IPS DF 4.7 (cell line): ENCODE measurements around the gene ZMYND19.
"Not testable (repeated sequence)": the region's sequence is repeated elsewhere in the genome, so short reads cannot be mapped to it uniquely, and the experiment has no call there.

Source experiments
- DNase-seq: peaks from one replicate; pipeline ENCODE4 v3.0.0-alpha.2; 2013; ENCODE audit warnings: low spot score; ENCODE audit errors: extremely low read depth

The ZMYND19 gene

DNA sequence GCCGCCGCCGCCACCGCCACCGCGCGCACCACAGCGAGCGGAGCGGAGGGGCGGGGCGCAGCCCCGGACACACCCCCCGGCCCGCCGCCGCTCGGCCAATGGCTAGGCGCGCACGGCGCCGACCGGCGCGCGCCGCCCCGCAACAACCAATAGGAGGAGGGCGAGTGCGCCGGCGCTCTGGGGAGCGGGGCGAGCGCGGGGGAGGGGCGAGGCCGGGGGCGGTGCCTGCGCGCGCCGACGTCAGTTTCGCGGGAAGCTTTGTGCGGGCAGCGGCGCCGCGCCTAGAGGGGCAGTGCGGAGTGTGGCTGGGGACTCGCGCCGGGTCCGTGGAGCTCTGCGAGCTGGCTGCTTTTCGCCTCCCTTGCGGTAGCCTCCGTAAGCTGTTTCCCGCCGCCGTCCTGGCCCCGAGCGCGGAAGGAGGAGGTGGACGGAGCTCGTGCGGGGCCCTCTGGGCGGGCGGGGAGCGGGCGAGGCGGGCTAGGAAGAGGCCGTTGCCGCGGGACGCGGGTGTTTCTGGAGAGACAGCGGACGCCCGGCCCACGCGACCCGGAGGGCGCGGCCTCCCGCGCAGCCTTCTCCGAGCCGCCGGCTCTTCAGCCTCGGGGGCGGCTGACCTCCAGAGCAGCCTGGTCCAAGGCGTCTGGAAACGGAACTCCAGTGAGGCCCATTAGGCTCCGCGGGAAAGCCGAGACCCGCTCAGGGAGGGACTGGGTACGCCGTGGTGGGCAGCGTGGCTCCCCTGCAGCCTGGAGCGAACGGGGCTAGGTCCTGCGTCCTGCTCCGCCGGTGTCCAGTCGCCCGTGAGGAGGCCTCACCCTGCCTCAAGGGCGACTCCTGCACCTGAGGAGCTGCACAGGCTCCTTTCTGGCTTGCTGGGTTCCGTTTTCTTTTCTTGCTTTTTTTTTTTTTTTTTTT lies at the start of gene ZMYND19:
TSS of gene ZMYND19 (minus strand) at position 44 of the 915 bp plus-strand sequence. CDS start 249 bp downstream, outside the sequence.
- no peak for DNase-seq

DNA sequence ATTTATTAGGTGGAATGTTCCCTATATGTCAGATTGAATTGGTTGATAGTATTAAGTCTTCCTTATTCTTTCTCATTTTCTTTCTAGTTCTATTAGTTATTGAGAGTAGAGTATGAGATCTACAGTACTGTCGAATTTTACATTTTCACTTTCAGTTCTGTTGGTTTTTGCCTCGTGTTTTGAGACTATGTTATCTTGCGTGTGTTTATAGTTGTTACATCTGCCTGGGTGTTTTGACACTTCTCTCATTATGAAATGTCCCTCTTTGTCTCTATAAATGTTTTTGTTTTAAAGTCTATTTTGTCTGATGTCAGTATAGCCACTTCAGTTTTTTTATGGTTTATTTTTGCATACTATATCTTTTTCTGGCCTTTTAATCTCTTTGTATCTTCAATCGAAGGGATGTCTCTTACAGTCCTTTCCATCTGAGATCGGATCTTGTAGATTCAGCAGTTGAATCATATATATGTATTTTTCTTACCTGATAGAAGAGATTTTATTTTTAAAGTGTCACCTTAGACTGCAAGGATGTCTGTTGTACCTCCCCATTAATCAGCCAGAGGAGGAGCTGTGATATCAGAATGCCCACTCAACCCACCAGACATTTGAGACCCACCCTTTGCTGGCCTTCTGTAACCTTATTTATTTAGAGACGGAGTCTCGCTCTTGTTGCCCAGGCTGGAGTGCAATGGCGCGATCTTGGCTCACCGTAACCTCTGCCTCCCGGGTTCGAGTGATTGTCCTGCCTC lies 49.2 kb upstream of the ZMYND19 start:
- no peak for DNase-seq

DNA sequence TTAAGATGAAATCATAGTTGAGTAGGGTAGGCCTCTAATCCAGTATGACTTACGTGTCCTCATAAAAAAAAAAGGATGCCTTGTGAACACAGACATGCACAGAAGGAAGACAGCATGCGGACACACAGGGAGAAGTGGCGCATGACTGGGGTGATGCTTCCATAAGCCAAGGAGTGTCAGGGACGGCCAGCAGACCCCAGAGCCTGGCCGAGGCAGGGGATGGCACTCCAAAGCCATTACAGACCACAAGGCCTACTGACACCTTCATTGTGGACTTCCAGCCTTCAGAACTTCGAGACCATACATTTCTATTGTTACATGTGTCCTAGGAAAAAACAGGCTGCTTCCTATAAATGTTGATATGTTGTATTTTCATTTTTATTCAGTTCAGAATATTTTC lies 48.4 kb upstream of the ZMYND19 start:
- no peak for DNase-seq

DNA sequence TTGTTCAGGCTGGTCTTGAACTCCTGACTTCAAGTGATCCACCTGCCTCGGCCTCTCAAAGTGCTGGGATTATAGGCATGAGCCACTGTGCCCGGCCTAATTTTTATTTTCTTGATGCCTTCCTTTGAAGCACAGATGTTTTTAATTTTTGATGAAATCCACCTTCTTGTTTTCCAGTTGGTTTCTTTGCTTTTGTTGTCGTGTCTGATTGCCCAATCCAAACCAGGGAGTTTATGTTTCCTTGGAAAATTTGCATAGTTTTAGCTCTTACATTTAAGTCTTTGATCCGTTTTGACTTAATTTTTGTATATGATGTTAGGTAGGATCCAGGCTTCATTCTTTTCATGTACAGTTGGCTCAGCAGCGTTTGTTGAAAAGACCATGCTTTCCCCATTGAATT lies 43.7 kb upstream of the ZMYND19 start:
- no peak for DNase-seq

DNA sequence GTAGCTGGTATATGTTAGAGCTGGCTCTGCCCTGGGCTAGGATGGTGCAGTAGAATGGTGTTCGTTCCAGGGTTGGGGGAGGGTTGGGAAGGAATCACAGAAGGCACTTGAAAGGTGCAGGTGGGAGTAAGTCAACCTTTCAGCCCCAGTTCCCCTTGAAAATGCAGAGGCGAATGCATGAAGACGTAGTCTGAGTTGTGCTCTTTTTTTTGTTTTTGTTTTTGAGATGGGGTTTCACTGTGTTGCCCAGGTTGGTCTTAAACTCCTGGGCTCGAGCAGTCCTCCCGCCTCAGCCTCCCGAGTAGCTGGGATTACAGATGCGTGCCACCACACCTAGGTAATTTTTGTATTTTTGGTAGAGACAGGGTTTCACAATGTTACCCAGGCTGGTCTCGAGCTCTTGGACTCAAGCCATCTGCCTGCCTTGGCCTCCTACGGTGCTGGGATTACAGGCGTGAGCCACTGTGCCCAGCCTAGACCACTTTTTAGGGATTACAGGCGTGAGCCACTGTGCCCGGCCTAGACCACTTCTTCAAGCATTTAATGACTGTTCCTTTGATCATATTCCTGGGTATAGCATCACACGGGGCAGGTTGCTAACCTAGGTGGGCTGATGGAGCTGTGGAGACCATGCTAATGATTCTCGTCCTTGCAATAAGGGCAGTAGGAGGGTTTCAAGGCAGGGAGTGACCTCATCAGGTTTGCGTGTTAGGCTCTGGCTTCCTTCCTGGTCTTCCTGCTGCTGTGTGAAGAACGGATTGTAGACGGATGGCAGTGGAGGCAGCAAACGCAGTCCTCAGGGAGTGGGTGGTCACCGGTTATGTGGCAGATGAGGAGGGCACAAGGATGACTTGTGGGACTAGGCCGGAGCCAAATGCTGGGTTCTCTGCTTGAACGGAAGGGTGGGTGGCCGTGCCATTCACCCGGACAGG lies 42.2 kb upstream of the ZMYND19 start:
- DNase-seq = no peak

DNA sequence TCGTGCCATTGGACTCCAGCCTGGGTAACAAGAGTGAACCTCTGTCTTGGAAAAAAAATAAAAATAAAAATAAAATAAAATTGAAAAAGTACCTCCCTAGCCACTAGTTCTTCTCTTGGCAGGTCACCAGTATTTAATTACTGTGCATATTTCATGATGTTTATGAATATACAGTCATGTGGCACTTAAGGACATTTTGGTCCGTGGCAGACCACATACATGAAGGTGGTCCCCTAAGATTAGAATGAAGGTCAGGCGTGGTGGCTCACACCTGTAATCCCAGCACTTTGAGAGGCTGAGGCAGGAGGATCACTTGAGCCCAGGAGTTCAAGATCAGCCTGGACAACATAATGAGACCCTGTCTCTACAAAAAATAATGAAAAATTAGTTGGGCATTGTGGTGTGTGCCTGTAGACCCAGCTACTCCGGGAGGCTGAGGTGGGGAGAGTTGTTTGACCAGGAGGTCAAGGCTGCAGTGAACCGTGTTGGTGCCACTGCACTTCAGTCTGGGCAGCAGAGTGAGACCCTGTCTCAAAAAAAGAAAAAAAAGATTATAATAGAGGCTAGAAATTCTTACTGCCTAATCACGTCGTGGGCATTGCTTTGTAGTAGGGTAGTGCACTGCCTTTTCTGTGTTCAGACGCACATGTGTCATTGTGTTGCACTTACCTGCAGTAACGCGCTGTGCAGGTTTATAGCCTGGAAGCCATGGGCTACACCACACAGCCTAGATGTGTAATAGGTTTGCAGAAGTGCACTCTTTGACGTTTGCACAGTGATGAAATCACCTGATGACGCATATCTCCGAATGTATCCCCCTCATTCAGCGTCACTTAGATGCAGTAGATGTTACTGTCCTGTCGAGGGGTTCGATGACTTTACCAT lies 41.3 kb upstream of the ZMYND19 start:
- DNase-seq = no peak

DNA sequence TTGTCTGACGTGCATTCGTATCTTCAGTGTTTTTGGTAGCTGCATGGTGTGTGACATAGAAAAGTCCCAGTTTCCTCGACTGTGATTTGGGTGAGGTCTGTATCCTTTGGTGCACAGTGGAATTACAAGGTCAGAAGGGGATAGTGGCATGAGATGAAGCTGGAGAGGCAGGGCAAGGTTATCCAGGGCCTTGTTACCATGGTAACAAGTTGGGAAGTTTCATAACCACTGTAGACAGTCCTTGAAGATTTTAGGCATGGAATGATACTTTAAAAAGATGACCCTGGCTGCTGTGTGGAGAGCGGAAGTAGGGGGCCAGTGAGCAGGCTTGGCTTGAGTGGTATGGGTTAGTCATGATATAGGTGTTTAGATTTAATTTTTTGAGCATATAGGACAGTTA lies 40.4 kb upstream of the ZMYND19 start:
- DNase-seq = no peak

DNA sequence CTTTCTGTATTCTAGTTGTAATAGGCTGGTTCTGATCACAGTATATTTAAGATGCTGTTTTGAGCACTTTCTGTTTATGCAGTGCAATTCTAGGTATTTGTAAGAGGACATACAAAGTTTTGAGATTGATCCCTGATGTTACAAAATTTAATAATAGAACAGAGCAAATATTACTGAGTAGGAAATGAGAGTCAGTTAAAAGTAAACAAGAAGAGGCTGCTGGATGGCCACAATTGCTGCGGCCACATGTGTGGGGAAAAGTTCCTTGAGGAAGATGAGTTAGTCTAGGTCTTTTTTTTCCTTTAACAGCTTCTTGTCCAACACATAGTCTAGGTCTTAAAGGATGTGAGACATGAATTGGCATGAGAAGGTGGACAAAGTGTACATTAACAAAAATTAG lies 39.8 kb upstream of the ZMYND19 start:
- no peak for DNase-seq

DNA sequence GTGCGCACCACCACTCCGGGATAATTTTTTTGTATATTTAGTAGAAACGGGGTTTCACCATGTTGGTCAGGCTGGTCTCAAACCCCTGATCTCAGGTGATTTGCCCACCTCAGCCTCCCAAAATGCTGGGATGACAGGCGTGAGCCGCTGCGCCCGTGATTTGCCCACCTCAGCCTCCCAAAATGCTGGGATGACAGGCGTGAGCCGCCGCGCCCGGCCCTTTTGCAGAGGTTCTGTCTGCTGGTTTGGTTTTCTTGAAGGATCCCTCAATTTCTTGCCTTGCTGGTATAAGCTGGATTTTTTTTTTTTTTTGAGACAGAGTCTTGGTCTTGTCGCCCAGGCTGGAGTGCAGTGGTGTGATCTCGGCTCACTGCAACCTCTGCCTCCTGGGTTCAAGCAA lies 37.1 kb upstream of the ZMYND19 start:
- not testable (repeated sequence) for DNase-seq

DNA sequence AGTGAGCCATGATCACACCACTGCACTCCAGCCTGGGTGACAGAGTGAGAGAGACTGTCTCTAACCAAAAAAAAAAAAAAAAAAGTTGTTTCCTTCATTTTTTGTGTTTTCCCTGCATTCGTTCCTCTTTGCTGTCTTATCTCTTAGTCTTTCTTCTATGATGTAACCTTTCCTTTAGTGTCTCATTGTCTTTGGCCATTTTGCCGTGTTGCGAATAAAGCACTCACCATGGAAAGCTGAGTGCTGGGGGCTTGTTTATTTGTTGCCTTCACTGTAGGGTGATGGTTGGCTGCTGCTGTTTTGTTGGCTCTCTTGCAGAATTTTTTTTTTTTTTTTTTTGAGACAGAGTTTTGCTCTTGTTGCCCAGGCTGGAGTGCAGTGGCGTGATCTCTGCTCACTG lies 36.2 kb upstream of the ZMYND19 start:
- DNase-seq = no peak

DNA sequence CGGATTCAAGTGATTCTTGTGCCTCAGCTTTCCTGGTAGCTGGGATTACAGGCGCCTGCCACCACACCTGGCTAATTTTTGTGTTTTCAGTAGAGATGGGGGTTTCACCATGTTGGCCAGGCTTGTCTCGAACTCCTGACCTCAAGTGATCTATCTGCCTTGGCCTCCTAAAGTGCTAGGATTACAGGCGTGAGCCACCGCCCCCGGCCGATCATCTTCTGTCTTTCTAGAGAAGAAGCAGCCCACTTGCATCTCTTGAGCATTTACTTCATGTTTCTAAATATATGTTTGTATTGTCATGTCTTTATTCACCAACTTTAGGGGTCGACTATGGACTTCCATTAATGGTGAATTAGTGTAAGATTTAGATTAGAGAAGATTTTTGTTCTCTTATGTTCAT lies 31.9 kb upstream of the ZMYND19 start:
- DNase-seq = not testable (repeated sequence)

DNA sequence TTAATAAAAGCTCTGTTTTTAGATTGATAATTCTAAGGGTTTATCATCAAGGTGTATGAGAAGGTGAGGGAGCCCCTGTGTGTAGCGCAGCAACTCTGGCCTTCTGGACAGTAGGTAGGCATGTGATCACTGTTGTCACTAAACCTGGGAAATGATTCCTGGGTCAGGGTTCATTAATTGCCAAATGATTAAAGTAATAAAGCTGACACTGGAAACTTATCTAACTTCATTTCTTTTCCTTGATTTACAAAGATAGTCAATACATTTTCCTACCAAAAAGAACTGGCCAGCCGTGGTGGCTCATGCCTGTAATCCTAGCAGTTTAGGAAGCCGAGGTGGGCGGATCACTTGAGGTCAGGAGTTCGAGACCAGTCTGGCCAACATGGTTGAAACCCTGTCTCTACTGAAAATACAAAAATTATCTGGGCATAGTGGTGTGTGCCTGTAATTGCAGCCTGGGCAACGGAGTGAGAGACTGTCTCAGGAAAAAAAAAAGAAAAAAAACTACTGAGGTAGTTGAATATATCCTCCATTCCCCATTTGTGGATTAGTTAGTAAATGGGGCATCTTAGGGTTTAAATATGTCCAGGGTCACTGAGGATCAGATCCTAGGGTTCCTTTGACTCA lies 30.9 kb upstream of the ZMYND19 start:
- no peak for DNase-seq

DNA sequence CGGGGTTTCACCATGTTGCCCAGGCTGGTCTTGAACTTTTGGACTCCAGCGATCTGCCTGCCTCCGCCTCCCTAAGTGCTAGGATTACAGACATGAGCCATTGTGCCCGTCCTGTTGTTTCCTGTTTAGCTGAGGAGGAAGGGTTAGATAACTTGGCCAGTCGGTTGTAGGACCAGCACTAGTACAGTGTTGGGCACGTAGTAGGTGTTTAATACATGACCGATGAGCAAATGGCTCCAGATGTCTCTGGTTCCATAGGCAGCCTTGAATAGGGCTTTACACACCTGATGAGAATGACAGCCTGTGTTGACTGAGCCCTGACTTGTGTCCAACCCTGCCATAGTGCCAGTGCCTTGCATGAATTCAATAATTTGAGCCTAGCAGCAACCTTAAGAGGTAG lies 30.3 kb upstream of the ZMYND19 start:
- DNase-seq = no peak

DNA sequence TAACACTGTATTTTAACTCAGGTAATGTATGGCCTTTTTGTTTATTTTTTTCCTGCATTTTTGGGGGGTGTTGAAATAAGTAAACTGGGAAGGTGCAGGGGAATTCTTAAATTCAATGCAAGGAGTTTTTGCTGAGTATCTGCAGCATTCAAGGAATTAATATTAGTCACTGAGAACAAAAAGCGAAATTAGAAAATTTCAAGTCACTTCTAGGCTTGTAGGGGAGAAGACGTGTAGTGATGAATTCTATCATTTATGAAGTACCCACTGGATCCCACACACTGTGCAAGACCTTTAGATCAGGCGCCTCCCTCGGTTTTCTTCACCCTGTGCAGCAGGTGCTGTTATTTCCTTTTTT lies 29.7 kb upstream of the ZMYND19 start:
- DNase-seq = no peak

DNA sequence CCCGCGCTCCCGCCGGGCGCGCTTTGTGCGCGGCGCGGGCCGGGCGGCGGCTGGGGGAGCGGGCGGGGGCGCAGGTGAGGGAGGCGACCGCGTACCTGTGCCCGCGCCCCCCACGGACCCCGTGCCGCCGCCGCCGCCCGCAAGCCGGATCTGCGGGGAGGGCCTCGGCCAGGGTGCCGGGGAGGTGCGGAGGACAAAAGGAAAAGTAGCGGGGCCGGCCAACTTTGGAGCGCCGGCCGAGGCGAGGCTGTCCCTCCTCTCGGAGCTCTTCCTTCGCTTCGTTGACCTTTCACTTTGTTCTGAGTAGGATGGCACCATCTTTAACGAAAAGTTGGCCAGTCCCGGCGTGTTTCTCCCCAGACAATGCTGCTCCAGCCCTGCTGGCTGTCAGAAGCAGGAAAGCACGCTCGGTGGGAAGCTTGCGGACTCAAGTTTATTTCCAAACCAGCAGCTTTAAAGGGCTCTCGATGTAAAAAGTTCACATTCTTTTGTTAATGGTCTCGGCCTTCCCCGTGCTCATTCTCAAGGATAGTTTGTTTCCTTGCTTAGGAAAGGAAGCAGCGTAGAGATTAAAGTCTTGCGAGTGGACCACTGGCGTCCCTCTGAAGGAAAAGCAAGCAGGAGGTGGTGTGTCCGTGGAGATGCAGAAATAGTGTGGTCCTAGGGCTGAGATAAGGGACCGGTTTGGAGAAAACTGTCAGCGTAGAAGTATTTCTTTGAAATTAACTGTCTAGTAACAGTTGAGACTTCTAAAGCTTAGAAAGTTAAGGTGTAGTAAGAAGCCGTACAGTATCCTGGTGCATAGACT lies 29.1 kb upstream of the ZMYND19 start:
- no peak for DNase-seq

DNA sequence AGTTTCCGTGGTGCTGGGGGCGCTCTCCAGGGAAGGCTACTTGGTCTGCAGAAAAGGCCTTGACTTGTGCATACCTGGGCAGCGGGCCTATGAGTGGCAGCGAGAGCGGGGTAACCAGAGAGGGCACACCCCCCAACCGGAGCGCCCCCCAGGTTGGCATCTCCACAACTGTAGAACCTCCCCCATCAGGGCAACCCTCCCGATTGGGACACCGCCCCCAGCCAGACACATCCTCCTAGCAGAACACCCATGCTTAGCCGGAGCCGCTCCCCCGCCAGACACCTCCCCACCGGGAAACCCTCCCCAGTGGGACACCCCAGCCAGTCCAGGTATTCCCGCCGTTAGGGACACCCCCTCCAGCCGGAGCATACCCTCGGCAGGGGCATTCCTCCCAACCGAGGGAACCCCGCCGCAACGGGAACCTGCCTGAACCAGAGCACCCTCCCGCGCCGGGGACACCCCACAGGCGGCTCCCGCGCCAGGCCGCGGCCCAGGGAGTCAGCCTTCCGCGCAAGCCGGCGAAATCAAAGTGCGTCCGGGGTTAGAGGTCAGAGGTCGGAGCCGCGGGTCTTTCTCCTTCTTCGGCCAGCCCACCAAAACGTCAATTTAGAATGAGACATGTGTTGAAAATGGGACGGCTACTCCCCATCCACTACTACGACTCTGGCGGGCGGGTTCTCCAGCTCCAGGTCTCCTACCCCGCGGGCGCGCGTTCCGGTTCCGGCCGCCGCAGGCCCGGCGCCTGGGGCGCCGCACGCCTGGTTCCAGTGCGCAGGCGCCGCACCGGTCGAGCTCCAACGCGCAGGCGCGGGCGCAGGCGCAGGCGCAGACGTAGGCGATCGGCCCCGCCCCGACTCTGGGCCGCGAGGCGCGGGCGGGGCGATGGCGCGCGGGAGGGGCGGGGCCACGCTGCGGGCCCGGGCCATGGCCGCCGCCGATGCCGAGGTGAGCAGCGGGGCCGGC lies 28.1 kb upstream of the ZMYND19 start, which contains the start of gene EHMT1:
TSS of gene EHMT1 (plus strand) at position 901 of the 963 bp plus-strand sequence. CDS start at position 925, 24 bp downstream.
- no peak for DNase-seq

DNA sequence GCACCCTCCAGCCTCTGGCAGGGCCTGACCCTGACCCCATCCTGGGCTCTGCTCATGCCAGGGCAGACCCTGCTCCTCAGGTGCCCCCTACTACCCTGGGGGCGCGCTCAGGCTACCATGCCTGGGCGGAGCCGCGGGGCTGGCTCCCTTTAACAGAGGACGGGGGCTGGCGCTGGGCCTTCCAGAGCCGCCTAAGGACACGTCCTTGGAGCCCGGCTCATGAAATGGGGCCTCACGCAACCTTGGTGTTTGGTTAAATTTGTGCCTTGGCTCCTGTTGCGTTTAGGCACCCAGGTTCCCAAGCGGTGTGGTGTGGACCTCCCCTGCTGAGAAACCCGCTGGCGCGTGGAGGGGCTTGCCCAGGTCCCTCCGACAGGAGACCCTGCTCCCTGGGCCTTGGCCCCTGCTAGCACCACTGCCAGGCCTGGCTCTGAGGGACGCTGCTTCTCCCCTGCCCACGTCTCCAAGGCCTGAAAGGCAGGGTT lies 25.1 kb upstream of the ZMYND19 start:
- no peak for DNase-seq
